Measurements from ENCODE around the gene SLC1A2. TPM values are rescaled to one million over a fixed set of nuclear protein-coding genes. Genes with fewer than 3 reads are reported as not detected.

Gene SLC1A2
- total and polyA plus RNA-seq, 2 of the 4 experiments (the other 2 are of a cell fraction): 0.15 to 0.54 TPM

DNA sequence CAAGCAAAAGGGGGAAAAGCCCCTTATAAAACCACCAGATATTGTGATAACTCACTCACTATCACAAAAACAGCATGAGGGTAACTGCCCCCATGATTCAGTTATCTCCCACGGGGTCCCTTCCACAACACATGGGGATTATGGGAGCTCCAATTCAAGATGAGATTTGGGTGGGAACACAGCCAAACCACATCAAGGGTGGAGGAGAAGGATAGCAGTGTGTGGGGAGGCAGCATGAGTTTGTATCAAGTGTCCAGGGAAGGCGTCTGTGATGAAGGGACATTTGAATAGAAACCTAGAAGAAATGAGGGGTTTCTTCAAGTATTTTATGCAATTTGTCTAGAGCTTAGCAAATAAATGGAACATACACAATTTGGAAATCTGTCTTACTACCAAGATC, 98.2 kb downstream of the SLC1A2 start:
- H3K4me3 ChIP-seq (ENCODE audit: insufficient read depth, low read depth, low read length): no peak overlapping the region
- intact Hi-C loops (cut with micrococcal nuclease) (no loop called here), dilution Hi-C loops (cut with HindIII; ENCODE audit: low sequenced_read_pairs, unreplicated experiment) (no loop called here), in situ Hi-C loops (cut with MboI; ENCODE audit: low sequenced_read_pairs) (no loop called here)
- no peak overlapping the region for H2BK15ac ChIP-seq (ENCODE audit: low read depth, low read length)
- BruUV-seq (replicated peaks): no TSS peak
- no peaks in the 10 kb centered on the region for H4K20me1 ChIP-seq (ENCODE audit: insufficient read depth, low read length)
- H2BK120ac ChIP-seq (ENCODE audit: low read depth, low read length): no peak overlapping the region
- WGBS, 2 experiments (ENCODE audit: extremely low coverage in 2 of 2, insufficient read length in 1 of 2): no CpG with 5 or more reads among the region's 2 CpGs
- no peak overlapping the region for H3K4me2 ChIP-seq (ENCODE audit: low read depth, low read length)
- no peak overlapping the region for H3K27ac ChIP-seq (ENCODE audit: insufficient read depth, low read length)
- H3K27me3 ChIP-seq (ENCODE audit: control insufficient read depth, insufficient read depth, low read length): no peaks in the 10 kb centered on the region
- H4K8ac ChIP-seq (ENCODE audit: low read depth in 2 of 2, low read length in 2 of 2): no peak overlapping the region
- no peak overlapping the region for H2AFZ ChIP-seq (replicated peaks; ENCODE audit: low read length, poor library complexity)
- no peak for ATAC-seq (ENCODE audit: low read depth)
- H3K14ac ChIP-seq (replicated peaks; ENCODE audit: low read depth, low read length): no peak overlapping the region
- H3K4ac ChIP-seq (ENCODE audit: low read depth, low read length): no peak overlapping the region
- H3K18ac ChIP-seq (ENCODE audit: low read depth, low read length): no peak overlapping the region
- CTCF ChIA-PET: no interaction called here
- no peak for DNase-seq
- no peaks in the 10 kb centered on the region for H3K36me3 ChIP-seq (ENCODE audit: control insufficient read depth, insufficient read depth, low read length)
- H3K23ac ChIP-seq (ENCODE audit: low read depth, low read length): no peak overlapping the region
- no peak overlapping the region for H4K91ac ChIP-seq (ENCODE audit: insufficient read depth, low read depth, low read length)
- H3K9me1 ChIP-seq (ENCODE audit: insufficient read depth, low read length): peaks cover 10% of the 10 kb centered on the region
- TF ChIP-seq MAZ (IDR thresholded peaks at IDR 0.05; ENCODE audit: borderline replicate concordance, low read depth, low read length) (no peak), BHLHE40 (IDR thresholded peaks at IDR 0.05; ENCODE audit: low read depth, low read length) (no peak), SMC3 (IDR thresholded peaks at IDR 0.05; ENCODE audit: low read depth, low read length) (no peak), CHD1 (IDR thresholded peaks at IDR 0.05; ENCODE audit: low read depth, low read length) (no peak), POLR2A (IDR thresholded peaks at IDR 0.05; ENCODE audit: low read depth, low read length) (no peak), RFX5 (IDR thresholded peaks at IDR 0.05; ENCODE audit: low read depth, low read length) (no peak), RCOR1 (IDR thresholded peaks at IDR 0.05; ENCODE audit: insufficient replicate concordance, low read length) (no peak), RAD21 (IDR thresholded peaks at IDR 0.05; ENCODE audit: low read length) (no peak), FOS (IDR thresholded peaks at IDR 0.05; ENCODE audit: low read depth, low read length) (no peak), MXI1 (IDR thresholded peaks at IDR 0.05; ENCODE audit: borderline replicate concordance, low read depth, low read length) (no peak), CEBPB (IDR thresholded peaks at IDR 0.05; ENCODE audit: low read depth, low read length) (no peak), MAFK (IDR thresholded peaks at IDR 0.05; ENCODE audit: low read depth, low read length) (no peak), NFE2L2 (IDR thresholded peaks at IDR 0.05; ENCODE audit: low read depth, low read length) (no peak)
- TF ChIP-seq, protein P1, sequence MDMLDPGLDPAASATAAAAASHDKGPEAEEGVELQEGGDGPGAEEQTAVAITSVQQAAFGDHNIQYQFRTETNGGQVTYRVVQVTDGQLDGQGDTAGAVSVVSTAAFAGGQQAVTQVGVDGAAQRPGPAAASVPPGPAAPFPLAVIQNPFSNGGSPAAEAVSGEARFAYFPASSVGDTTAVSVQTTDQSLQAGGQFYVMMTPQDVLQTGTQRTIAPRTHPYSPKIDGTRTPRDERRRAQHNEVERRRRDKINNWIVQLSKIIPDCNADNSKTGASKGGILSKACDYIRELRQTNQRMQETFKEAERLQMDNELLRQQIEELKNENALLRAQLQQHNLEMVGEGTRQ (IDR thresholded peaks at IDR 0.05; ENCODE audit: low read depth, low read length): no peak
- TF ChIP-seq, protein P2, sequence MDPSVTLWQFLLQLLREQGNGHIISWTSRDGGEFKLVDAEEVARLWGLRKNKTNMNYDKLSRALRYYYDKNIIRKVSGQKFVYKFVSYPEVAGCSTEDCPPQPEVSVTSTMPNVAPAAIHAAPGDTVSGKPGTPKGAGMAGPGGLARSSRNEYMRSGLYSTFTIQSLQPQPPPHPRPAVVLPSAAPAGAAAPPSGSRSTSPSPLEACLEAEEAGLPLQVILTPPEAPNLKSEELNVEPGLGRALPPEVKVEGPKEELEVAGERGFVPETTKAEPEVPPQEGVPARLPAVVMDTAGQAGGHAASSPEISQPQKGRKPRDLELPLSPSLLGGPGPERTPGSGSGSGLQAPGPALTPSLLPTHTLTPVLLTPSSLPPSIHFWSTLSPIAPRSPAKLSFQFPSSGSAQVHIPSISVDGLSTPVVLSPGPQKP (IDR thresholded peaks at IDR 0.05; ENCODE audit: borderline replicate concordance, low read depth, low read length): no peak
- TF ChIP-seq, protein P3, sequence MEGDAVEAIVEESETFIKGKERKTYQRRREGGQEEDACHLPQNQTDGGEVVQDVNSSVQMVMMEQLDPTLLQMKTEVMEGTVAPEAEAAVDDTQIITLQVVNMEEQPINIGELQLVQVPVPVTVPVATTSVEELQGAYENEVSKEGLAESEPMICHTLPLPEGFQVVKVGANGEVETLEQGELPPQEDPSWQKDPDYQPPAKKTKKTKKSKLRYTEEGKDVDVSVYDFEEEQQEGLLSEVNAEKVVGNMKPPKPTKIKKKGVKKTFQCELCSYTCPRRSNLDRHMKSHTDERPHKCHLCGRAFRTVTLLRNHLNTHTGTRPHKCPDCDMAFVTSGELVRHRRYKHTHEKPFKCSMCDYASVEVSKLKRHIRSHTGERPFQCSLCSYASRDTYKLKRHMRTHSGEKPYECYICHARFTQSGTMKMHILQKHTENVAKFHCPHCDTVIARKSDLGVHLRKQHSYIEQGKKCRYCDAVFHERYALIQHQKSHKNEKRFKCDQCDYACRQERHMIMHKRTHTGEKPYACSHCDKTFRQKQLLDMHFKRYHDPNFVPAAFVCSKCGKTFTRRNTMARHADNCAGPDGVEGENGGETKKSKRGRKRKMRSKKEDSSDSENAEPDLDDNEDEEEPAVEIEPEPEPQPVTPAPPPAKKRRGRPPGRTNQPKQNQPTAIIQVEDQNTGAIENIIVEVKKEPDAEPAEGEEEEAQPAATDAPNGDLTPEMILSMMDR (conservative IDR thresholded peaks at IDR 0.05; ENCODE audit: low read depth, low read length): no peak
- H4K5ac ChIP-seq (ENCODE audit: low read depth, low read length): no peak overlapping the region
- no peak overlapping the region for H2BK20ac ChIP-seq (ENCODE audit: low read depth, low read length)
- H2AK5ac ChIP-seq (ENCODE audit: low read depth, low read length): no peak overlapping the region
- no peaks in the 10 kb centered on the region for H3K9me3 ChIP-seq (ENCODE audit: control insufficient read depth, insufficient read depth, low read length)
- no peak overlapping the region for H2BK5ac ChIP-seq (ENCODE audit: low read depth, low read length, poor library complexity, severe bottlenecking)
- H3K4me1 ChIP-seq (ENCODE audit: control insufficient read depth, insufficient read depth, low read length): peaks cover 10% of the 10 kb centered on the region; the same call in 1 of the 2 replicates
- POLR2A ChIA-PET (ENCODE audit: unreplicated experiment): no interaction called here
- H3K56ac ChIP-seq (ENCODE audit: extremely low read depth, insufficient read depth, low read length): no peak overlapping the region
- H3K79me1 ChIP-seq (ENCODE audit: low read depth in 1 of 2, low read length in 2 of 2): no peaks in the 10 kb centered on the region
- H3K9ac ChIP-seq (ENCODE audit: low read depth, low read length): no peak overlapping the region
- H2AK9ac ChIP-seq (replicated peaks; ENCODE audit: low read depth, low read length, poor library complexity): no peak overlapping the region

Measured in IMR-90 (cell line).